Hindlimb muscle (tissue), 1 donor: ENCODE measurements around the gene LGR6. TPM values are rescaled to one million over a fixed set of nuclear protein-coding genes. Genes with fewer than 3 reads are reported as not detected.
"Not testable (repeated sequence)": the region's sequence is repeated elsewhere in the genome, so short reads cannot be mapped to it uniquely, and the experiment has no call there.

Experiments used
- DNase-seq: peaks from one replicate; pipeline ENCODE4 v3.0.0-alpha.2; 2013
- polyA plus RNA-seq: library from polyadenylated mRNA; unstranded; fragments of 120-200 nt; gene quantifications from one replicate; pipeline ENCODE4 v1.2.1, GENCODE V29; 2013; ENCODE audit not compliant: insufficient read length

The LGR6 gene
- polyA plus RNA-seq, 1 donor = 0.34 TPM

- DNase-seq = peak; percentile 40
Observed at GRCh38 chr1:202349206-202349928, 155.8 kb downstream of the LGR6 start.

- no peak for DNase-seq
Observed at GRCh38 chr1:202351725-202352124, 158.1 kb downstream of the LGR6 start.

DNA sequence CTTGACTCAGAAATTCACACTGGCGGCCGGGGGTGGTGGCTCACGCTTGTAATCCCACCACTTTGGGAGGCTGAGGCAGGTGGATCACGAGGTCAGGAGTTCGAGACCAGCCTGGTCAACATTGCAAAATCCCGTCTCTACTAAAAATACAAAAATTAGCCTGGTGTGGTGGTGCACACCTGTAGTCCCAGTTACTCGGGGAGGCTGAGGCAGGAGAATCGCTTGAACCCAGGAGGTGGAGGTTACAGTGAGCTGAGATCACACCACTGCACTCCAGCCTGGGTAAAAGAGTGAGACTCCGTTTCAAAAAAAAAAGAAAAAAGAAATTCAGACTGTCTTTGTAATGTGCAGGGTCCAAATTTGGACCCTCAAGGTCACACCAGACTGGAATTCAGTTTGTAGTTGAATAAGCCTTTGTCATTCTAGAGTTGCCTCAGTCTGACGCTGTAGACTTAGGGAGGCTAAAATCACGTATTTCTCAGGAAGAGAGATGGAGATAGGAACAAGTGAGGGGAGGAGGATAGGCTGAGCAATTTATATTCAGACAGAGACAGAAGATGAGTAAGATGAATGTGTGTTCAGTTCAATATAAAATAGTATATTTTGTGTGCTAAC is 159.1 kb downstream of the LGR6 start:
- DNase-seq = not testable (repeated sequence)

DNA sequence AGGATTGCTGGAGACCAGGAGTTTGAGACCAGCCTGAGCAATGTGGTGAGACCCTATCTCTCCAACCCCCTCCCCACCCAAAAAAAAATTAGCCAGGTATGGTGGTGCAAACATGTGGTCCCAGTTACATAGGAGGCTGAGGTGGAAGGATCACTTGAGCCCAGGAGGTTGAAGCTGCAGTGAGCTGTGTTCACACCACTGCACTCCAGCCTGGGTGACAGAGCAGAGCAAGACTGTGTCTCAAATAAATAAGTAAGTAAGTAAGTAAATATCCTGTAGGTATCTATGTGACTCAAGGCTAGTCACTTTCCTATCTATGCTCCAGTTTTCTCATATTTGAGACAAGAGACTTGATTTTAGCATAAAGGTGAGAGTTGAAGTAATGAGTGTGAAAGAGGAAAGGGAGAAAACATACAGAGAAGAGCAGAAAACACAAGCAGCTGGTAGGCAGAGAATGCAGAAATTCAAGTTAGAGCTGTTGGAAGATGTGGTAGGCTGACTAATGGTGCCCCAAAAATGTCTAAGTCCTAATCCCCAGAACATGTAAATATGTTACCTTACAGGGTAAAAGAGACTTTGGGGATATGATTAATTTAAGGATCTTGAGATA is 162.4 kb downstream of the LGR6 start:
- no peak for DNase-seq

DNA sequence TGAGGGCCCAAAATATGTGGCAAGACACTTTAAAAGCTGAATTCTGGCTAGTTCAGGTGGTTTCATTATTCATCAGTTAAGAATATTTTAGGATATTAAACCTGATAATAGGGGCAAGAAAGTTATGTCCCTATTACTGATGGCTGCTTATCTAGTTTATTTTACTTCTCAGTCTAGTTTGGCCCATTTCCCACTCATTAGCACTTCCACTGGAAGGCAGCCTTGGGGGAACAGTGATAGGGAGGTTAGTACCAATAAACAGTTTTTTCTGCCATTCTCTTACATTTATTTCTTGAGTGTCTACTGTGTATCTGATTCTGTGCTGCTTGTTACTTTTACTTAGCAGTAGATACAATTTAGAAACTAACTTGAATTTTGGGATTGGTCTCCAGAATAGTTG is 163.9 kb downstream of the LGR6 start:
- no peak for DNase-seq

- DNase-seq = no peak
Observed at GRCh38 chr1:202361224-202361623, 167.6 kb downstream of the LGR6 start.

- DNase-seq = no peak
Observed at GRCh38 chr1:202361701-202362100, 168.1 kb downstream of the LGR6 start.

GRCh38 chr1:202362212-202362611 is 168.6 kb downstream of the LGR6 start:
- no peak for DNase-seq

- DNase-seq = no peak
Observed at GRCh38 chr1:202365092-202365815, 171.7 kb downstream of the LGR6 start.

GRCh38 chr1:202367271-202367670 is 173.7 kb downstream of the LGR6 start:
- DNase-seq = no peak

Other genes starting within 250 kb of the LGR6 start
- gene LMOD1, start 247.3 kb upstream of the LGR6 start, polyA plus RNA-seq = 46.6 TPM
- 35.1 TPM for gene TIMM17A, start 238.3 kb upstream of the LGR6 start, polyA plus RNA-seq
- gene RNPEP, start 211.2 kb upstream of the LGR6 start, polyA plus RNA-seq = 20.1 TPM
- 0.15 TPM for gene ELF3, start 183.2 kb upstream of the LGR6 start, polyA plus RNA-seq
- gene GPR37L1, start 70.9 kb upstream of the LGR6 start, polyA plus RNA-seq = 0.04 TPM
- gene ARL8A, start 49.1 kb upstream of the LGR6 start, polyA plus RNA-seq = 40.3 TPM
- gene PTPN7, start 33.2 kb upstream of the LGR6 start, polyA plus RNA-seq = 1.1 TPM
- 15.4 TPM for gene UBE2T, start 148.1 kb downstream of the LGR6 start, polyA plus RNA-seq
- gene PPP1R12B, start 154.9 kb downstream of the LGR6 start, polyA plus RNA-seq = 75.6 TPM